ENCODE results near the gene RAPGEF4. TPM values are rescaled to one million over a fixed set of nuclear protein-coding genes. Genes with fewer than 3 reads are reported as not detected.

The RAPGEF4 gene
- total RNA-seq, 2 experiments from 2014 or later, result 0.33 to 0.72 TPM

DNA sequence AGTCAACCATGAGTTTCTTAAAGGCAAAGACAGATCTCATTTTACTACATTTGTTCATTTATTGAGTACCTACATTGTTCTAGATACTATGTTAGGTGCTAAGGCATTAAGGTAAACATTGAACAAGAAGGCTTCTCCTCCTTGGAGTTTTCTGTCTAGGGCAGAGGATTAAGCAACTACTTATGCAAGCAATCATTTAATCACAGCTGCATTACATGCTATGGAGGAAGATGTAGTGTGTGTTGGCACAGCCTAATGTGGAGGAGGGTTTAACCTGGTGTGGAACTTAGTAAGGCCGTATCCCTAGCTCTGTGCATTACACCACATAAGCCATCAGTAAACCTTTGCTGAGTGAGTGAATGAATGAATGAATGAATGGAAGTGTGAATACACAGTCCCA lies 233.5 kb downstream of the RAPGEF4 start:
- Mint-ChIP-seq H3K9me3 (no peaks in the 10 kb centered on the region), H3K36me3 (no peaks in the 10 kb centered on the region), H3K27me3 (peaks cover 4% of the 10 kb centered on the region), H3K27ac (no peak overlapping the region), H3K4me1 (peaks cover 27% of the 10 kb centered on the region), H3K4me3 (no peak overlapping the region)
- DNase-seq, result no peak

DNA sequence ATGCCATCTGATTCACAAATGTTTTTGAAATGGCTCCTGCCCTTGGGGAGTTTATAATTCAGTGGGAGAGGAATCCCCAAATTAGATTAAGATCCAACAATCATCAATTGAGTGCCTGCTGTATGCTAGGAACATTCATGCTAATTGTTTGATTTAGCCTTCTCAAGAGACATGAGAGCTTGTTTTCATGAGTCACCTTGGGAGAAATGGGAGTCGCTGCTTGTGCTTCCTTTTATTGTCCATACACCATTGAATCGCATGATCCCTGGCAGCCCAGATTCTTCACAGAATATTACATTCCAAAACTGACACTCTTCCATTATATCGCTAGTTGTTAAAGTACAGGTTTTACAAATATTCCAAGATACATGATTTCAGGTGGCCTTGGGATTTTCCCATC lies 234.0 kb downstream of the RAPGEF4 start:
- peaks cover 27% of the 10 kb centered on the region for H3K4me1 Mint-ChIP-seq

DNA sequence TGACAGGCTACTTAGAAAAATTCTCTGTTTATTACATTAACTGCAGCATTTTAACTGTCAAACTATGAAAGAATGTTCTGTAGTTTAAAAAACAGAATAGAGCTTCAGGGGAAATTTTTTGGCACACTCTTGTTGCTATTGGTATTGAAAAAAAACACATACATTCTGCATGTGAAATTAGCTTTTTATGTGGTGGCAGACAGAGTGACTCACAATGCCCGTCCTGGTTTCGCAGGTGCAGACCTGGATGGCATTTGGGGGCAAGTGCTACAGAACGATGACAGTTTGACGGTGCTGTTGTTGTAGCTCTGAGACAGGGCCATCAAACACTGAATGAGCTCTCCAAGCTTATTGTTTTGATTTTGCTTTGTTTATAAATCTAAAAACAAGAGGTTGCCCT lies 235.0 kb downstream of the RAPGEF4 start:
- peak; percentile 68 for DNase-seq
- H3K4me3 Mint-ChIP-seq, result no peak overlapping the region
- peaks cover 27% of the 10 kb centered on the region for H3K4me1 Mint-ChIP-seq
- no peaks in the 10 kb centered on the region for H3K9me3 Mint-ChIP-seq
- peak overlapping the region; percentile 73 for H3K27ac Mint-ChIP-seq
- H3K27me3 Mint-ChIP-seq, result peaks cover 4% of the 10 kb centered on the region
- H3K36me3 Mint-ChIP-seq, result no peaks in the 10 kb centered on the region

More for the DNA sequence above, 234.0 kb downstream of the RAPGEF4 start:
- Mint-ChIP-seq H3K9me3 (no peaks in the 10 kb centered on the region), H3K36me3 (no peaks in the 10 kb centered on the region), H3K27me3 (peaks cover 4% of the 10 kb centered on the region), H3K4me3 (peak overlapping the region; percentile 40), H3K27ac (peak overlapping the region; percentile 73)
- DNase-seq, result no peak

DNA sequence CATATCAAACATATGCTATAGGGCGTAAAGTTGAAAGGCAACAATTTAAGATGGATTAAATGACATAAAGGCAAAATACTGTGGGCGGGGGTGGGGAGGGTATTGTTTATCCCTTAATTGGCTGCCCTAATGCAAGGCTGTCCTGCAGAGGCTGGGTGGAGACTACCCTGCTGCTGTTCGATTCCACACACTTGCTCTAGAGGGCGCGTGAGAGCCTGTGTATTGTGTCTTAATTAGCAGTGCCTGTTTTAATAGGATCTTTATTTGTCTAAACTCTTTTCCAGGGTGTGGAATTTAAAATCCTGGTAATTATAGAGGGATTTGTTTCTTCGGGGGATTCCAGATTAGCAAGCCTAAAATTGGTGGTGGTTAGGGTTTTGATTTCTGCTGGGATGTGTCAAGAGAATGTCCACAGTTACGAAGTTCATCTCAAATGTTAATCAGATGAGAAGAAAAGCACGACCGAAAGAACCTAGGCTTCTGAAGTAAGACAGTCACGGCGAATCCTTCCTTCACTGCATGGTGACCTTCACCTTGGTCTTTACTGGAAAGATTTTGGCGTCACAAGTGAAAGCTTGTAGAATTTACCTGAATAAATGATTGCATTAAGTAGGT lies 236.5 kb downstream of the RAPGEF4 start:
- H3K36me3 Mint-ChIP-seq, result no peaks in the 10 kb centered on the region
- H3K27me3 Mint-ChIP-seq, result peaks cover 8% of the 10 kb centered on the region
- H3K4me1 Mint-ChIP-seq, result peaks cover 34% of the 10 kb centered on the region
- no peak overlapping the region for H3K27ac Mint-ChIP-seq
- no peak overlapping the region for H3K4me3 Mint-ChIP-seq
- peak; percentile 46 for DNase-seq
- no peaks in the 10 kb centered on the region for H3K9me3 Mint-ChIP-seq

DNA sequence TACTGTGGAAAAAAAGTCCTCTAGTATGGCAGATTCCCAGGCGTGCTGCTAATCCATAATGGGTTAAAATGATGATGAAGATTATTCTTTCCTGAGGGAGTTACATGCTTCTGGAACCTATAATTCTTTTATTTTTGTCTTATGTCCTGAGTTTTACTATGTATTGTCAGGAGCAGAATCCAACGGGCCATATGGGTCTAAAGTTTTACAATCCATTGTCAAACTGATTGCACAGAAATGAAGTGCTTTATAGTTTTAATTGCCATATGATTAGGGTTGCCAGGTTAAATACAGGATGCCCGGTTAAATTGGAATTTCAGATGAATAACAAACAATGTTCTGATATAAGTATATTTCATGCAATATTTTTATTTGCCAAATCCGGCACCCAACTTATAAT lies 239.1 kb downstream of the RAPGEF4 start:
- no peak for DNase-seq
- Mint-ChIP-seq H3K36me3 (no peaks in the 10 kb centered on the region), H3K4me1 (peaks cover 42% of the 10 kb centered on the region), H3K27ac (no peak overlapping the region), H3K9me3 (no peaks in the 10 kb centered on the region), H3K4me3 (no peak overlapping the region), H3K27me3 (peaks cover 12% of the 10 kb centered on the region)

DNA sequence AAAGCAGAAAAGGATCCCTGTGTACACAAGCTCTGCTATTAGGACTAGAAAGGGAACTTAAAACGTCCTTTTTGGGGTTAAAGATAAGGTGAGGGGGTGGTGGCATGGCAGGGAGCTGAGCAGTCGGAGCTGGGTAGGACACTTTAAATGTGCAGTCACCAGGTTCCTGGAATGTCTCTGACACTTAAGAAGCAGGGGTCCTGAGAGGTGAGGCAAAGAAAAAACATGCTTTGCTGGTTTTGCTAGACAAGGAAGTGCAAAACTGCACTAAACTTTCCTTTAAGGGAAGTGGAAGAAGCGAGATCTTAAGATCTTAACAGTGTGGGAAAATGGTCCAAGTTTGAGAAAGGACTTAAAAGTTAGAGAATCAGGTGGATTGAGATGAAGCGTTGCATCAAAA lies 240.5 kb downstream of the RAPGEF4 start:
- H3K4me3 Mint-ChIP-seq, result no peak overlapping the region
- H3K36me3 Mint-ChIP-seq, result no peaks in the 10 kb centered on the region
- peaks cover 28% of the 10 kb centered on the region for H3K4me1 Mint-ChIP-seq
- H3K9me3 Mint-ChIP-seq, result no peaks in the 10 kb centered on the region
- H3K27me3 Mint-ChIP-seq, result peaks cover 15% of the 10 kb centered on the region
- no peak for DNase-seq
- no peak overlapping the region for H3K27ac Mint-ChIP-seq

DNA sequence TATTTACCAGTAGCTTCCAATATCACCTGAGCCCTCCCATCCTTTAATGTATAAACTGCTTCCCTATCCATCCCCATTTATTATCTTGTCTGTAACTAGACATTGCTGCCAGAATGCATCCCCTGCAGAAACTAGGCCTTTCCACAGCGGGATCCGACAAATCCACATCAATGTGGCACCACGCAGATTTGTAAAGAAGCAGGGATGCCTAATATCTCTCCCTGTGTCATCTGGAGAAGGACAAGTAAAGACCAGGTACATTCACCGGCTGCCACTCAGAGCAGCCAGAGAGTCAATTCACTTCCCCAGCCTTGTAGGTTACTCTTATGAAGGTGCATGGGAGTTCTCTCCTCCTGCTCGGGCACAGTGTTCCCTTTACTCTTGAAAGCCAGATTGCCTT lies 241.2 kb downstream of the RAPGEF4 start:
- Mint-ChIP-seq H3K36me3 (no peaks in the 10 kb centered on the region), H3K4me3 (no peak overlapping the region), H3K27ac (no peak overlapping the region), H3K9me3 (no peaks in the 10 kb centered on the region), H3K4me1 (peaks cover 22% of the 10 kb centered on the region), H3K27me3 (peaks cover 15% of the 10 kb centered on the region)
- DNase-seq, result no peak

DNA sequence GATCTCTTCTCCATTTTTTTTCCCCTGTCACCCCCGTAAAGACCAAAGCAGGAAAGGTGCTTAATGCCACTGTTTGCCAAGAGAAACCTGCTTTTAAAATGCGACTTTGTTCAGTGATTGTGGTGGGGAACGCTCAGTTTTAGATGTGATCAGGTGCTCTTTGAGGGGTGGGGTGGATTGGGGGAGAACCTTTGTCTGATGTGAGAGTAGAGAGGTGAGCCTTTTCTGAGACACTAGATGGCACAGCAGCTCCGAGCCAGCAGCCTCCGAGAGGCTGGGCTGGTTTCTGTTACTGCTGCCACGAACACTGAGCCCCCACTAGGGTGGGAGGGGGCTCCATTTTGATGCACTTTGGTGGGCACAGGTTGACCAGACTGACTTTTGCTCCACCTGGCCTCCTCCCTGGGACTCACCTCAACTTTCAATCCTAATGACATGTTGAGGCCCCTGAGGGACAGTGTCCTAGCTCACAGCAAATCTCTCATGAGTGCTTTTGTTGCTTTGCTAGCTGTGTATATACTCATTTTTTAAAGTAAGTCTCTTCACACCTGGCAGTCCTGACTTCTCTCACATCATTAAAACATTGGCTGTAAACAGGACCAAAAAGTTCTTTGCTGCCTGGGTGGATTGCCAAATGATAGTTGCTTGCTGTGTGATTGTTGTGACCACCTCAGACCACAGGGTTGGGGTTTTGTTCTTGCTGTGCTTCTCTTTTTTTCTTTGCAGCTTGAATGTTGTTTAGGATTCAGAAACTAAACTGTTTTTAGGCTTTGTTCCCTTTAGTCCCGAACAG lies 241.8 kb downstream of the RAPGEF4 start:
- Mint-ChIP-seq H3K9me3 (no peaks in the 10 kb centered on the region), H3K4me3 (no peak overlapping the region), H3K27me3 (peaks cover 15% of the 10 kb centered on the region), H3K36me3 (no peaks in the 10 kb centered on the region), H3K27ac (peak overlapping the region; percentile 76), H3K4me1 (peaks cover 17% of the 10 kb centered on the region)
- DNase-seq, result no peak

DNA sequence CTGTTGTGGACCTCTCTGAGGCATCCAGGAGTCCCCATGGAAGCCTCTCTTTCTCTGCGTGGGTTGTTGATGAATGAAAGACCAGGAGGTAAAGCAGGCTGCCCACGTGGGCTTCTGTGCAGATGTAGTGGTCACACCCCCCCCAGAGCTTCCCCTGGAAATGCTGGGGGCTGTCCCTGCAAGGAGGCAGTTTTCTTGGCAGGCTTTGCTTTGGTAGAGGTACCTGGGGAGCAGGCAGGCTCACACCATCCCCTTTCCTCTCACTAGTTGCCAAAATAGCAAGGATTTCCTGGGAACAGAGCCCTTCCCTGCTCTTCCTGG lies 242.4 kb downstream of the RAPGEF4 start:
- peaks cover 17% of the 10 kb centered on the region for H3K4me1 Mint-ChIP-seq
- DNase-seq, result peak; percentile 35
- H3K9me3 Mint-ChIP-seq, result no peaks in the 10 kb centered on the region
- no peak overlapping the region for H3K4me3 Mint-ChIP-seq
- peak overlapping the region; percentile 76 for H3K27ac Mint-ChIP-seq
- H3K36me3 Mint-ChIP-seq, result no peaks in the 10 kb centered on the region
- H3K27me3 Mint-ChIP-seq, result peaks cover 15% of the 10 kb centered on the region

DNA sequence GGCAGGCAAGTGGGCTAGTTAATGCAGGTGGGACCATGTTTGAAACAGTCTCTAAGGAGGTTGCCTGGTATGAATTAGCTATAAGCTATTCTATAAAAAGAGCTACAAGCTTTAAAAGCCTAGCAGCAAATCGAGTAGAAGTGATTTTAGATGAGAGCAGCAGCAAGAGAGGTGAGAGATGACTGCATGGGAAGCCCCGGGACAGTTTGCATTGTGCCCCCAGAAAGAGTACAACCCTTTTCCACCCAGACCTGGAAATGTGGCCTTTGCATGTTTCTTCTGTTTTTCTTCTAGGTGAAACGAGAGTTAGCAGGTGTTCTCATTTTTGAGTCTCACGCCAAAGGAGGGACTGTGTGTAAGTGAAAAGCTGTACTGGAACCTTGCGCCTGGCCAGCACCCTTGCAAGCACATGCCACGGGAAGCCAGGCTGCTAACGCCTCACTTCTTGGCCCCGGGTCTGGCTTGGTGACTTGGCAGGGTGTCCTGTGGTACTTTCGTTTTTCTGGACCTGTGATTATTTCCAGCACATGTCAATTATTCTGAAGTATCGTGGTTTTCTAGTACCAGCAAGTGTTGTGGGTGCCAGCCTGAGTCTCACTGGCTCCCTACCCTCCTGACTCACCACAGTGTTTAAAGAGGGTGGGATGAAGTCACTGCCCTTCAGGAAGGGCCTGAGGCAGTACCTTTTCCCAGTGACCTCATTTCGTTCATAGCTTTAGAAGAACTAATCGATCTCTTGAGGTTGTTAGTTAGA lies 249.7 kb downstream of the RAPGEF4 start:
- Mint-ChIP-seq H3K4me1 (peaks cover 14% of the 10 kb centered on the region), H3K36me3 (no peaks in the 10 kb centered on the region), H3K27me3 (peaks cover 4% of the 10 kb centered on the region), H3K9me3 (no peaks in the 10 kb centered on the region), H3K27ac (peak overlapping the region; percentile 81), H3K4me3 (peak overlapping the region; percentile 40)
- DNase-seq, result peak; percentile 40

DNA sequence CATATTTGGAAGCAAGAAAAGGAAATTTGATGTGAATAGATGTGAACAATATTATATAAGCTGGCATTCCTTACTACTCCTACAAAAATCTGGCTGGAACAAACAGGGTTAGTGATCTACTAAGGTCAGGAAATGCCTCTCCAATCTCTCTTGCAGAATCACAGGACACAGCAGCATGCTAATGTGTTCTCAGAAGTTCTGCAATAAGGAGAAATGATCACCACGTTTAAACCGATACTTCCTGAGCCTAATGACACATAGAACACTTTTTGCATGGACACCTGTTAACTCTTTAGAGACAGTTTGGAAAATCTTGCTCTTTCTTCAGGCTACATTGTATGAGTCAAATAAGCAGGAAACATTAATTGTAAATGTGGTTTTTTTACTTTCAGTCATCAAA lies 250.4 kb downstream of the RAPGEF4 start:
- Mint-ChIP-seq H3K27ac (peak overlapping the region; percentile 81), H3K4me3 (peak overlapping the region; percentile 12), H3K36me3 (no peaks in the 10 kb centered on the region), H3K27me3 (peaks cover 4% of the 10 kb centered on the region), H3K9me3 (no peaks in the 10 kb centered on the region), H3K4me1 (peaks cover 14% of the 10 kb centered on the region)
- no peak for DNase-seq

DNA sequence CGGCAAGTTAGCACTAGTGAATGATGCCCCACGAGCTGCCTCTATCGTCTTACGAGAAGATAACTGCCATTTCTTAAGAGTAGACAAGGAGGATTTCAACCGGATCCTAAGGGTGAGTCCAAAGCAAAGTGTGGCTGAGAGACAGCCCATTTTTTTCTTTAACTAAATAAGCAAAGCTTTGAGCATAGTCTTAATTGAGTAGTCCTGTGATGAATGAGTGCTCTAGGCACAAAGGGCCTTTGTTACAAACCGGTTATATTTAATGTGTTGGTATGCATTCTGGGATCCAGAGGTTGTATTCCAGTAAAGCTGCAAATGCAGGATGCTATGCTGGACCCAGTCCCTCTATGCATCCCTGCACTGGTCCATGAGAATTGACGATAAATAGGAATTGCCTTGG lies 253.1 kb downstream of the RAPGEF4 start:
- Mint-ChIP-seq H3K27me3 (no peaks in the 10 kb centered on the region), H3K9me3 (no peaks in the 10 kb centered on the region), H3K27ac (no peak overlapping the region), H3K4me3 (no peak overlapping the region), H3K4me1 (peaks cover 14% of the 10 kb centered on the region), H3K36me3 (no peaks in the 10 kb centered on the region)
- no peak for DNase-seq

DNA sequence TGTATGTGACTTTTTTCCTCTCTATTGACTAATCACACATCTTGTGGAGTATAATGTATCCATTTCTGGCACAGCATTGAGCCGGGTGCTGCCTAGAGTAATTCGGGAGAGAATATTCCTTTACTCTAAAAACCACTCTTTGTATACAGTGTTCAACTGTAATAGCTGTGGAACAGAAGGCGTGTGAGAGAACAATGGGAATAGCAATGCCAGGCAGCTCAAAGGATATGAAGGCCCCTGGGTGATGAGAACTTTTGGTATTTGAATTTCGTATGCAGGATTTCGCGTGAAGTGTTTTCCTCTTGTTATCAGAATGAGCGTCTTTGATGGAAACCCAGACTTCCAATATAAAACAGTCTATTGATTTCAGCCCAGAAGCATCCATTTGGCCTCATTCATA lies 255.4 kb downstream of the RAPGEF4 start:
- H3K36me3 Mint-ChIP-seq, result no peaks in the 10 kb centered on the region
- H3K4me3 Mint-ChIP-seq, result no peak overlapping the region
- peaks cover 2% of the 10 kb centered on the region for H3K4me1 Mint-ChIP-seq
- DNase-seq, result no peak
- H3K9me3 Mint-ChIP-seq, result no peaks in the 10 kb centered on the region
- no peak overlapping the region for H3K27ac Mint-ChIP-seq
- no peaks in the 10 kb centered on the region for H3K27me3 Mint-ChIP-seq

DNA sequence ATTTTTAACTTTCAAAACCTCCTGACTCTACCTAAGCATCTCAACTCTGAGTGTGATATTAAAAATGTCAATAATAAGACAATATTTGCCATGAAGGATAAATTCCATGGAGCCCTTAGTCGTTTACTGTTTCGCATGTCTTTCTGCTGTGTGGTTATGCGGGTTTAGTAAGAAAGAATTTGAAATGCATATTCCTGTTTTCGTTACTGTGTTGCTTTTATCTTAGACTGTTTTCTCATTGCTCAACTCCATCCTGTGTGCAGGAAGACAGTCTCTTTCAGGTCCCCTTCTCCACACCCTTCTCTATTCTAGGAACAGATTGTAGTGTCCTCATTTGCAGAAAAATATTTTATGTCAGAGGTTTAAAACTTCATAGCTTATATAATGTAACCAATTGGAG lies 257.5 kb downstream of the RAPGEF4 start:
- Mint-ChIP-seq H3K27ac (no peak overlapping the region), H3K4me3 (no peak overlapping the region), H3K9me3 (no peaks in the 10 kb centered on the region), H3K27me3 (no peaks in the 10 kb centered on the region), H3K36me3 (no peaks in the 10 kb centered on the region), H3K4me1 (no peaks in the 10 kb centered on the region)
- DNase-seq, result no peak

DNA sequence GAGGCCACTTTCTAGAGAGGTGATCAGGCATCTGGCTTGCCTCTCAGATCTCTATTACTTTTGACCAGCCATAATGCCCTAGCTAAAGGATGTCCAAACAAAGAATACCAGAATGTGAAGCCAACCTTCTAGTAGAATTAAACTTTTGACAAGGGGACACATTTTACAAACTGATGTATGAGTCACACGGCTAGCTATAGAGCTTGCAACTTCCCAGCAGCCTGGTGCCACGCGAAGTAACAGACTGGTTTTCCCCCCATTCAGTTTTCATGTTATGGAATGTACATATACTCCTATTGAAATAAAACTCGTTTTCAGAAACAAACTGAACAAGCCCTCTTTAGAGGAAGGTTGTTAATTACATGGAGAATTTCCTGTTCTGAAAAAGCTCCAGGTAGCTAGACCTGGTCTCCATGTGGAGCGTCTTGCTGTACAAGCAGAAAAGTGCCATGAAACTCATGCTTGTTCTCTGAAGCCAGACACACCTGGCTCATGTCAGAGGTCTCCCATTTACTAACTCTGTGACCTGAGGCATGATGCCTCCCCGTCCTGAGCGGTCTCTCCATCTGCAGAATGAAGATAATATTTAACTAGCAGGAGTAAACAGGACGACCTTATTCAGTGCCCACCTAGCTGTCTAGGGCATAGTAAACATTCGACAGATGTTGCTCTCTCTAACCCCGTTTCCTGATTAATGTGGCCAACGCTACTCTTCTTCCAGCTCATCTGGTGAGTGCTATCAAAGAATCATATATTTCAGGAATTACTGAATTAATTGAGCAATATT lies 258.5 kb downstream of the RAPGEF4 start:
- DNase-seq, result no peak
- H3K9me3 Mint-ChIP-seq, result no peaks in the 10 kb centered on the region
- no peaks in the 10 kb centered on the region for H3K27me3 Mint-ChIP-seq
- H3K4me3 Mint-ChIP-seq, result no peak overlapping the region
- H3K27ac Mint-ChIP-seq, result no peak overlapping the region
- H3K4me1 Mint-ChIP-seq, result no peaks in the 10 kb centered on the region
- no peaks in the 10 kb centered on the region for H3K36me3 Mint-ChIP-seq

Data from activated naive CD8-positive, alpha-beta T cell treated with anti-CD3 and anti-CD28 coated beads for 36 hours (primary cell).